Measurements from ENCODE around the gene FIP1L1. TPM values are rescaled to one million over a fixed set of nuclear protein-coding genes. Genes with fewer than 3 reads are reported as not detected.

The FIP1L1 gene
- total RNA-seq, 2 donors from 2014 or later: 32.7 to 32.8 TPM

DNA sequence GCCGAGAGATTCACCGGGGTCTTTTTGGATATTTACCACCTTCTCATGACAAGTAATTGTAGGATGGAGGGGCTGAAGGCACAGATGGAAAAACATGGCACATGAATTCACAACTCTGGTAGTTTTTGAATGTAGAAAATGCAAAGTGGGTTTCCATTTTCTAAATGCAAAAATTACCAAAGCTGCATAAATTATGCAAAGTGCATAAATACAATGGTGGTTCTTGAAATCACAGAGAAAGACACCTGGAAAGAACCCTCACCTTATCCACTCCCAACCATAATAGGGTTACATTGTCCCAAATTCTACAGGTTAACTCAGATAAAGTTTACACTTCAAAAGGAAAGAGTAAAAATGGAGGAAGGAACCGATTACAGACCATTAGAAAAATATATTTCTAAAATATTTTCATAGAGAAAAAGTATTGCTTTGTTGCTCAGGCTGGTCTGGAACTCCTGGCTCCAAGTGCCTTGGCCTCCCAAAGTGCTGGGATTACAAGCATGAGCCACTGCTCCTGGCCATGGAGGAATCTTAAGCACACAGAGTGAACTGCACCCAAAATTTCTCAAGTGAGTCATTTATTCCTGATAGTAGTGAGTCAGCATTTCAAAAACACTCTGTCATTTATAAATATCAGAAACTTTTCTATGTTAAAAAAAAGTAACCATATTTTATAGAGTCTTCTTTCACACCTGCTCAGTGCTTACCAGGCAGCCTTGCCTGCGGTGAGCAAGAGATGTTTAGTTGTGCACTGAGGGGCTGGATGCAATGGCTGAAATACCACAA, 101.4 kb downstream of the FIP1L1 start:
- Histone ChIP-seq H3K27ac (no peak overlapping the region), H3K4me1 (no peaks in the 10 kb centered on the region), H3K27me3 (no peaks in the 10 kb centered on the region), H3K4me3 (no peak overlapping the region), H3K36me3 (no peaks in the 10 kb centered on the region), H3K9me3 (no peaks in the 10 kb centered on the region)
- DNase-seq (ENCODE audit: low spot score): no peak
- TF ChIP-seq, protein P1, sequence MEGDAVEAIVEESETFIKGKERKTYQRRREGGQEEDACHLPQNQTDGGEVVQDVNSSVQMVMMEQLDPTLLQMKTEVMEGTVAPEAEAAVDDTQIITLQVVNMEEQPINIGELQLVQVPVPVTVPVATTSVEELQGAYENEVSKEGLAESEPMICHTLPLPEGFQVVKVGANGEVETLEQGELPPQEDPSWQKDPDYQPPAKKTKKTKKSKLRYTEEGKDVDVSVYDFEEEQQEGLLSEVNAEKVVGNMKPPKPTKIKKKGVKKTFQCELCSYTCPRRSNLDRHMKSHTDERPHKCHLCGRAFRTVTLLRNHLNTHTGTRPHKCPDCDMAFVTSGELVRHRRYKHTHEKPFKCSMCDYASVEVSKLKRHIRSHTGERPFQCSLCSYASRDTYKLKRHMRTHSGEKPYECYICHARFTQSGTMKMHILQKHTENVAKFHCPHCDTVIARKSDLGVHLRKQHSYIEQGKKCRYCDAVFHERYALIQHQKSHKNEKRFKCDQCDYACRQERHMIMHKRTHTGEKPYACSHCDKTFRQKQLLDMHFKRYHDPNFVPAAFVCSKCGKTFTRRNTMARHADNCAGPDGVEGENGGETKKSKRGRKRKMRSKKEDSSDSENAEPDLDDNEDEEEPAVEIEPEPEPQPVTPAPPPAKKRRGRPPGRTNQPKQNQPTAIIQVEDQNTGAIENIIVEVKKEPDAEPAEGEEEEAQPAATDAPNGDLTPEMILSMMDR (IDR thresholded peaks at IDR 0.05): no peak

DNA sequence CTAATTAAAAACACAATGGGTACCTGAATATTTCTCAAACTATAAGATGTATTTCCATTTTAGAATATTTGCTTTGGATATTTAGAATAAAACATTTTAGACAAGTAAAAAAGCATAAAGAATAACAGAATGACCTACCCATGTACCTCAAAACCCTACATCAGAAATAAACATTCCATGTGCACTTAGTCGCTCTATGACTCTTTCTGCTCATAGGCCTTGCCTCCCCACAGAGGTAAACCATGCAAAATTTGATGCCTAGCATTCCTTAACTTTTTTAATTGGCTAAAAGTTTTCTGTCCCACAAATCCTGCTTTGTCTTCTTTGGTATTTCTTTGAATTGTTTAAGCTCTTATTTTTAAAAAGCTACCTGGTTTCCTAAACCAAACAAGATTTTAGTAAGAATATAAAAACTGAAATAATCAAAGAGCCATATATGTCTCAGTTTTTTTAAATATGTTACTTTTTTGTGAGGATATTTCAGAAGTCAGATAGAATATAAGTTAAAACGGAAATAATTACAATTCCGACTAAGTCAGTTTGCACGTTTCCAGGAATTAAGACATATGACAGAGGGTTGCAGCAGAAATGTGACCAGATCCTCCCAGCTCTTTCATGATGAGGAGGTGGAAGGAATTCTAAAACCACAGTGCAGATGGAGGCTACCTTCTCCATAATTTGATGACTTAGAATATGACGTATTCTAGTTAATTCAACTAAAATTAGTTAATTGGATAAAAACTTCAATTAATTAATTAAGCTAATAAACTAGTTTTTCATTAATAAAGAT, 102.5 kb downstream of the FIP1L1 start:
- H3K9me3 ChIP-seq: no peaks in the 10 kb centered on the region
- TF ChIP-seq, protein P1 (IDR thresholded peaks at IDR 0.05): no peak
- no peaks in the 10 kb centered on the region for H3K27me3 ChIP-seq
- no peaks in the 10 kb centered on the region for H3K4me1 ChIP-seq
- DNase-seq (ENCODE audit: low spot score): no peak
- no peaks in the 10 kb centered on the region for H3K36me3 ChIP-seq
- H3K4me3 ChIP-seq: no peak overlapping the region
- no peak overlapping the region for H3K27ac ChIP-seq

DNA sequence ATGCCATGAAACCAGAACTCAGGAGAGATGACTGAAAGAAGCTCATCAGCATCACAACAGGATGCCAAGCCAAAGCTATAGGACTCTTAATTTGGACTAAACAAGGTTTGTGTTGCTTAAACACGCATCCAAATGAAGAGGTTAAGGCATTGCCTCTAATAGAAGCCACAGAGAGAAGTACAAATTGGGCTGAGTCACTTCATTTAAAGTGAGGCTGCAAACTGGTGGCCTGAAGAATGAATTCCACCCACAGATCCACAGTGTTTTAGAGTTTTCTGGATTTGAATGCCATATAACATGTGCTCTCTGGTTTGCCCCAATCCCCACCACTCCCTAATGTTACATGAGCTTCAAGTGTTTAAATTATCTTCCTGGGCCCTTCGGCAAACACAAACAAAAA, 103.5 kb downstream of the FIP1L1 start:
- Histone ChIP-seq H3K4me1 (no peaks in the 10 kb centered on the region), H3K9me3 (no peaks in the 10 kb centered on the region), H3K27me3 (no peaks in the 10 kb centered on the region), H3K27ac (no peak overlapping the region), H3K4me3 (no peak overlapping the region), H3K36me3 (no peaks in the 10 kb centered on the region)
- TF ChIP-seq, protein P1 (IDR thresholded peaks at IDR 0.05): no peak
- DNase-seq (ENCODE audit: low spot score): no peak

DNA sequence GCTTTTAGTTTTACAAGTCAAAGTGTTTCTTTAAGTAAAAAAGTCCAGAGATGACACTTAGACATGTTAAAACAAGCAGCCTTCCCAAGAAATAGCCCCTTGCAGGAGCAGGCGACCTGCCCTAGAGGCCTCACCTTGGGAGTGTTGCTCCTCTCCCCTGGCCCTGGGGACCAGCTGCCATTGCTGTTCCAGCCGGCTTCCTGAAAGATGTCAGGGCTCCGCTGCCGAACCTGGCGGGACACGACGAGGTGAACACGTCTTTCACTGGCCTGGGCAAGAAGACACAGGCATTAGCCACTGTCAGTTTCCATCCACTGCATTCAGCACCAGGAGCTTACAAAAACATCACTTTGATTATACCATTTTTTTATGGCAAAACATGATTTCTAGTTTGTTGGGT, 104.1 kb downstream of the FIP1L1 start:
- Histone ChIP-seq H3K9me3 (no peaks in the 10 kb centered on the region), H3K4me3 (no peak overlapping the region), H3K36me3 (no peaks in the 10 kb centered on the region), H3K4me1 (no peaks in the 10 kb centered on the region), H3K27ac (no peak overlapping the region), H3K27me3 (no peaks in the 10 kb centered on the region)
- TF ChIP-seq, protein P1 (IDR thresholded peaks at IDR 0.05): no peak
- DNase-seq (ENCODE audit: low spot score): no peak

DNA sequence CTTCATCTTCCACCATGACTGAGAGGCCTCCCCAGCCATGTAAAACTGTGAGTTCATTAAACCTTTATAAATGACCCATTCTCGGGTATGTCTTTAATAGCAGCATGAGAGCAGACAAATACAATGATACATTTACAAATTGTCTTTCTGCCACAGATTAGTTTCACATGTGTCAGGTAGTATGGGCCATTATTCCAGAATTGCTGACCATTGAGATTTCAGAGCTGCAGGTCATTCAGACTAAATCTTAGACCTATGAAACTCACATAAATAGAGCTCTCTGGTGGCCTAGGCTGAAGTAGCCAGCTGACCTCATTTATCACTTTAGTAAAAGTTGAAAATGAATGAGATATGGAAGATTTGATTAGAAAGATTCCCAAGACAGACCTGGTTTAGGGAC, 105.8 kb downstream of the FIP1L1 start:
- H3K36me3 ChIP-seq: no peaks in the 10 kb centered on the region
- no peaks in the 10 kb centered on the region for H3K4me1 ChIP-seq
- no peaks in the 10 kb centered on the region for H3K27me3 ChIP-seq
- DNase-seq (ENCODE audit: low spot score): no peak
- no peak overlapping the region for H3K27ac ChIP-seq
- no peak overlapping the region for H3K4me3 ChIP-seq
- no peaks in the 10 kb centered on the region for H3K9me3 ChIP-seq
- TF ChIP-seq, protein P1 (IDR thresholded peaks at IDR 0.05): no peak
